GM18858 (cell line): ENCODE data around the gene CDK19.
A peak's percentile ranks its signal among the peaks of the same experiment; 100 is the strongest.
"Not testable (repeated sequence)": the region's sequence is repeated elsewhere in the genome, so short reads cannot be mapped to it uniquely, and the experiment has no call there.

Experiments
- ATAC-seq: cut with Tn5 transposase; IDR thresholded peaks from one replicate; pipeline ENCODE4 v1.9.1; 2021; ENCODE audit not compliant: unreplicated experiment

The CDK19 gene

DNA sequence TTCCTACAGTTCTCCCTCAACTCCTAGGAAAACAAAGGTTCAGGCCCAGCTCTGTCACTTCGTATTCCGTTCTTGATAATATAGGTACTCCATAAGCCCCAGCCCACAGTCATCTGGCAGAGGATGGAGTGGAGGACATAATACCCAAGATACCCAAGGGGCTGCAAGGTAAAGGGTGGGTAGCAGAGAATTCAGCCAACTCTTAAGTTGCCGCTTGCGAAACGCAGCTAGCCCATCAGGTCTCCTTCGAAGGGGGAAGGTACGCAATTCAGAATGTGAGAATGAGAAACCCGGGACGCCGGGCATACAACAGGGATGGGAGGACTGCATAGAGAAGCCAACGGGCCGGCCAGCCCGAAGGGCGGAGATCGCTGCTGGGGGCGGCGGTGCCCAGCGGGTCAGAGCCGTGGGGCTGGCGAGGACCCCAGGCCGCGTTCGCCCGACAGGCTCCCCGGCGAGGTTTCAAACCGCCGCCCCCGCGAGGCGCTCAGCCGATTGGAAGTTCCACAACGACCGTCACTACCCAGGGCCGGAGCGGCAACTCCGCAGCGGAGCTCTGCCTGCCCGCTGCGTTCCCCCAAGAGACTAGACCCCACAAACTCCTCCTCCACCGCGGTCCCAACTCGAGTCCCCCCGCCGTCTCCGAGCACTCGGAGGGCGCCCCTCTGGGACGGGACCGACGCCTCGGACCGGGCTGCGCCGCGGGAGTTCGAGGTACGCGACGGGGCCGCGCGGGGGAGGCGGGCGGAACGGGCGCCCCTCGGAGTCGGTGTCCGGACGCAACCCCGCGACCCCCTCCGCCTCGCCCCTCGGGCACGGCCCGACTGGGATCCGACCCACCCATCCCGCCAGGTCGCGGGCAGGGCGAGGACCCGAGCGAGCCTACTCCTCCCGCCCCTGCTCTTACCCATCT is 911 bp downstream of the CDK19 start:
- peak; percentile 12 for ATAC-seq

DNA sequence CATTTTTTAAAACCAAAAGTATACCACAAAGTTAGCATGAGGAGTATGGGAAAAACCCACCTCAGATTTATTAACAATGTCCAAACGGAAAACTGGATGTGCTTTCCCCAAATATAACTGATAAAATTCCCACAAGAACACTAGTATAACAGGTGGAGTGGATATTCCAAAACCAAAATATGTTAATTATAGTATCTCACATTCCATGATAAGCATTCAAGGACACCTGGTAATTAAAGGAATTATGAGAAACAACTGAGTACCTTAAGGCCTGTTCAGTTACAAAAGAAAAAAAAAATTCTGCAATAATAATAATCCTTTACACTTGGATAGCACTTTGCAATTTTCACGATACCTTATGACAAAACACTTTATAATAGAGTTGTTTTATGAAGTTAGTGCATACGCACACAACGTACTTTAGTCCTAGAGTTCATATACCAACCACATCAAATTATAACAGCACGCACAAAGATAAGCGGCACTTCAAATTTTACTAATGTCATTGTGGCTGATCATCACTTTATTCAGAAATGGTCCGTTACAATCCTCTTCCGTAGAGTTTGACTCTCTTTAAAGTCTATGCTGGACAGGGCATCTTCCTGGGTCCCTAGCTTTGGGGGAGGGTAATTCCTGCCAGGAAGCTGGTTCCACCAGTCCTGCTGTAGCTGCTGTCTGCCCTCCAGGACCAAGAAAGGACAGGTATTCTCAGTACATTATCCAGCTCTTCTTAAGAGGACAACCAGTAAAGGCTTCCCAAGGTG is 1.7 kb downstream of the CDK19 start:
- no peak for ATAC-seq

DNA sequence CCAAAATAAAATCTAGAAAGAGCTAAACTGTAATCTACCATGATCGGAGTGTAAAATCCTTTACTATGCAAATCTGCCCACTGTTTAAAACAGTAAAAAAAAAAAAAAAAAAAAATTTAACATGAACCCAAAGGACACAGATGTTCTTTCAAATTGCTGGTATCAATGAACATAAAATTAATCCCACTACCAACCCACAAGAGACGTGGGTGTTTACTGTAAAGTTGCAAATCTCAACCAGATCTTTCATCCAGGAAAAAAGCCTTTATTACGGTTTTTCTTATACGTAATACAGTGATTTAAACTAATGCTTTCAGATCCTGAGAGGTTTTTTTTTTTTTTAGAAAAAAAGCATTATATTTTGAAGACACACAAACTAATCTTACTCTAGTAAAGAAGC is 2.5 kb downstream of the CDK19 start:
- ATAC-seq = no peak

DNA sequence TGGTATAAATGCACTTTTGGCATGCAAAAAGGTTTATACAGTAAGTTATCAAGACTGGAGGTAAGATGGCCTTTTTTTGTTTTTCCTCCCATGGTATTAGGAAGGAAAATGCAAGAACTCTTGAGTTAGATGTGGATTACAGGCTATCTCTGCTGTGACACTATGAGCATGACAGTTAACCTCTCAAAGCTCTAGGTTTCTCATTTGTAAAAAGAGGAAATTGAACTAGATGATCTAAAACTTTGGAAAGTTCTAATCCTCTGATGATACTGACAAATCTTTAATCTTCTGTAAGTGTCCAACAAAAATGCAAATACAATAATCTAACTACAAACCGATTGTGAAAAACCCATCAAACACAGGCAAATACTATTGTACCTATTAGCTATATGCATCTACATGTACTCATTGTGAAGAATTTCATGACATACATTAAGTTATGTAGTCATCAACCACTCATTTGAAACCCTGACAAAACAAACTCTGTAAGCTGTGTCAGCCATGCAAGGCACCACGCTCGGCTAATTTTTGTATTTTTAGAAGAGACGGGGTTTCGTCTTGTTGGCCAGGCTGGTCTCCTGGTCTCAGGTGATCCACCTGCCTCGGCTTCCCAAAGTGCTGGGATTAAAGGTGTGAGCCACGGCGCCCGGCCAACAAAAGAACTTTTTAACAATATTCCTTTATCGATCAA is 4.2 kb downstream of the CDK19 start:
- peak; percentile 34 for ATAC-seq

DNA sequence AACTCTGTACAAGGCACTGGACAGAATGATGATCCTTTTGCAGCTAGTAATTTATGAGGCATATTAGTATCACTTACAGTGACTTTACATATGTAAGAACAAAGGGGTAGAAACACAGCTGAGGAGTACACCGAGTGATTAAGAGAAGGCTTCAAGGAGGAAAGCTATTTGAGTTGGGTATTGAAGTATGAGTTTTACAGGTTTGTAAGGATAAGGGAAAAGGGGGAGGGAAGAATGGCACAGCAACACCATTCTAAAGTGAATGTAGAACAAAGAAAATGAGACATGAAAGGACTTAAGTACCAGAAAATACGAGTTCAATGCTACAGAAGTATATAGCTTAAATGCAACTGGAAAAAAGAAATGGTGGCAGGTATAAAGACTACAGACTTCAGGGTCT is 5.5 kb downstream of the CDK19 start:
- ATAC-seq = no peak

DNA sequence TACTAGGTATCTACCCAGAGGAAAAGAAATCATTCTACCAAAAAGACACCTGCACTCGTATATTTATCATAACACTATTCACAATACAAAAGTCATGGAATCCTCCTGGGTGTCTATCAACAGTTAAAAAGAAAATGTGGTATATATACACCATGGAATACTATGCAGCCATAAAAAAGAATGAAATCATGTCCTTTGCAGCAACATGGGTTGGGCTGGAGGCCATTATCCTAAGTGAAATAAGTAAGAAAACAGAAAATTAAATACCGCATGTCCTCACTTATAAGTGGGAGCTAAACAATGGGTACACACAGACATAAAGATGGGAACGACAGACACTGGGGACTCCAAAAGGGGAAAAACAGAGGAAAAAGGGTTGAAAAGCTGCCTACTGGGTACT is 13.1 kb downstream of the CDK19 start:
- not testable (repeated sequence) for ATAC-seq

DNA sequence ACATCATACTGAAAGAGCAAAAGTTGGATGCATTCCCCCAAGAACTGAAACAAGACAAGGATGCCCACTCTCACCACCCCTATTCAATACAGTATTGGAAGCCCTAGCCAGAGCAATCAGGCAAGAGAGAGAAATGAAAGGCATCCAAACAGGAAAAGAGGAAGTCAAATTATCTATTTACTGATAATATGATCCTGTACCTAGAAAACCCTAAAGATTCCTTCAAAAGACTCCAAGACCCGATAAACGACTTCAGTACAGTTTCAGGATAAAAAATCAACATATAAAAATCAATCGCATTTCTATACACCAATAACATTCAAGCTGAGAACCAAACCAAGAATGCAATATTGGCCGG is 14.5 kb downstream of the CDK19 start:
- ATAC-seq = no peak

DNA sequence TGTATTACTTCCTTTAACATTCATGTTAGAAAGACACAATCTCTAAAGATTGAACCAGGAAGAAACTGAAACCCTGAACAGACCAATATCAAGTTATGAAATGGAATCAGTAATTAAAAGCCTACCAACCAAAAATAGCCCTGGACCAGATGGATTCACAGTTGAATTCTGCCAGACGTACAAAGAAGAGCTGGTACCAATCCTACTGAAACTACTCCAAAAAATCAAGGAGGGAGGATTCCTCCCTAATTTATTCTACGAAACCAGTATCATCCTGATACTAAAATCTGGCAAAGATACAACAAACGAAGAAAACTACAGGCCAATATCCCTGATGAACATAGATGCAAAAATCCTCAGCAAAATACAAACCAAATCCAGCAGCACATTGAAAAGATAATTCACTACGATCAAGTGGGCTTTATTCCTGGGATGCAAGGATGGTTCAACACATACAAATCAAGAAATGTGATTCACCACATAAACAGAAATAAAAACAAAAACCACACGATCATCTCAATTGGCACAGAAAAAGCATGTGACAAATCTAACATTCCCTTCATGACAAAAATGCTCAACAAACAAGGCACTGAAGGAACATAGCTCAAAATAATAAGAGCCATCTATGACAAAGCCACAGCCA is 15.0 kb downstream of the CDK19 start:
- ATAC-seq = no peak

DNA sequence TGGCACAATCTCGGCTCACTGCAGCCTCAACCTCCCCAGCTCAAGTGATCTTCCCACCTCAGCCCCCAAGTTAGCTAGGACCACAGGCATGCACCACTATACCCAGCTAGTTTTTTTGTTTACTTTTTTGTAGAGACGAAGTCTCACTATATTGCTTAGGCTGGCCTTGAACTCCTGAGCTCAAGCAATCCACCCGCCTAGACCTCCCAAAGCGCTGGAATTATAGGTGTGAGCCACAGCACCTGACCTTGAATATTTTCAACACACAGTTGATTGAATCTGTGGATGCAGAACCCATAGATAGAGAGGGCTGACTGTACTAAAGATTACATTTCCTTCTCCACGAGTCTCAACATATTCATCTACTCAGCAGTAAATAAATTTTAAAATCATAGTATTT is 15.6 kb downstream of the CDK19 start:
- ATAC-seq = no peak

DNA sequence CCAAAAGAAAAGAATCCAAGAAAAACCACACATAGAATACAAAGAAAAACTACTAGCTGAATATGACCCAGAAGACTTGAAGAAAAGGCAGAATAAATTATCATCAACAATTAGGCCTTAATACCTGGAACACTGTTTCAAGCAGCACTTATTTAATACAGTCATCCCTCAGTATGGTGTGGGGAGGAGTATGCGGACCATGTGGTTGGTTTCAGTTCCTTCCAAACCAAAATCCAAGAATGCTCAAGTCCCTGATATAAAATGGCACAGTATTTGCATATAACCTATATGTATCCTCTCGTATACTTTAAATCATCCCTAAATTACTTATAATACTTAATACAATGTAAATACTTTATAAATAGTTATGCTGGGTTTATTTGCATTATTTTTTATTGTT is 16.1 kb downstream of the CDK19 start:
- ATAC-seq = no peak

DNA sequence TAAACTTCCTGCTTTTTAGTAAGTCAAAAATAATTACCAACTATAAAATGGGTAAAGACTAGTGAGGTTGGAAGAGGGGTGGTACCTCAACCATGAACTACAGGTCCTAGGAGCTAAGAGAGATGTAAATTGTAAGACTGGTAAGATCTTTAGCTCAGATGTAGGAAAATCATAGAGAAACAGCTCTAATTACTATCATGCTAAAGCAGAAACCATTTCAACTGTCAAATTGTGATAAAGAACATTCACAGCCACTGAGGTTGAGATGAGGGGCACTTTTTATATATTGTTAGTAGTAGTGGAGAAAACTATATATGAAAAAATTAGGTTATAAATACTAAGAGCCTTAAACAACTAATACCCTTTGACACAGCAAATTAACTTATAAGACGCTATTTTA is 20.0 kb downstream of the CDK19 start:
- ATAC-seq = no peak

DNA sequence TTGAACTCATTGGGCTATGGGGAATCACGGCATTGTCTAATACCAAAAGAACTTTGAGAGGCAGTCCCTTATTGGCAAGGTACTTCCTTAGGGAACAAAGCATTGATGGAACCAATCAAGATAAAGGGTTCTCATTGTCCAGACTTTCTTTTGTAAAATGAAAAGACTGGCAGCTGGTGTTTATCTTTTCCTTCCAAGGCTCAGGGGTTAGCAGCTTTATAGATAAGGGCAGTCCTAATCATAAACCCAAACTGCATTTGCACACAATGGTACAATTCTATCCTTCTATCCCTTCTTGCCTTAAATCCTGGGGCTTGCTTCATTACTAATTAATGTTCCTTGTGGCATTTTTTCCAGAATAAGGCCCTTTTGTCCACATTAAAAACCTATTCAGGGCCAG is 28.6 kb downstream of the CDK19 start:
- ATAC-seq = no peak

DNA sequence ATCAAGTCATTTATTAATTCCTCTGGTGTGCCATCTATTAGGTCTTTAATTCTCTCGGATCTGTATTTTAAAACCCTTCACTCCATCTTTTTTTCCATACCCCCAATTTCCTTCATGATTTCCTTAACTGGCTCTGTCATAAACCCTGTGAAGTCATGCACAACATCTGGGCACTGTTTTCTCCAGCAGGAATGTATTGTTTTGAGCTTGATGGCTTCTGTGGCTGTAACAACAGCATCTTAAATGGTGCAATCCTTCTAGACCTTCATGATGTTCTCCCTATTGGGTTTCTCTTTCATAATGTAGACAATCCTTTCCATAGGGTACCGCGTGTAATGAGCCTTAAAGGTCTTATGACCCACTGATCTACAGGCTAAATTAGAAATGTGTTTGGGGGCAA is 29.0 kb downstream of the CDK19 start:
- no peak for ATAC-seq

DNA sequence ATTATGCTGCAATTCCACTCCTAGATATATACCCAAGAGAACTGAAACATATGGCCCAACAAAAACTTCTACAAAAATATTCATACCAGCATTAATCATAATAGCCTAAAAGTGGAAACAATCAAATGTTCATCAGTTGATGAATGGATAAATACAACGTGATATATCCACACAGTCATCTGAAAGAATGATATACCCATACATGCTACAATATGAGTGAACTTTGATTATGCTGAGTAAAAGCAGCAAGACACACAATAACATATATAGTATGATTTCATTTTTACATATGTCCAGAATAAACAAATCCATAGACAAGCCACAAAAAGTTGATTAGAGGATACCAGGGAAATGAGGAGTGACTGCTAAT is 30.7 kb downstream of the CDK19 start:
- ATAC-seq = peak; percentile 25

DNA sequence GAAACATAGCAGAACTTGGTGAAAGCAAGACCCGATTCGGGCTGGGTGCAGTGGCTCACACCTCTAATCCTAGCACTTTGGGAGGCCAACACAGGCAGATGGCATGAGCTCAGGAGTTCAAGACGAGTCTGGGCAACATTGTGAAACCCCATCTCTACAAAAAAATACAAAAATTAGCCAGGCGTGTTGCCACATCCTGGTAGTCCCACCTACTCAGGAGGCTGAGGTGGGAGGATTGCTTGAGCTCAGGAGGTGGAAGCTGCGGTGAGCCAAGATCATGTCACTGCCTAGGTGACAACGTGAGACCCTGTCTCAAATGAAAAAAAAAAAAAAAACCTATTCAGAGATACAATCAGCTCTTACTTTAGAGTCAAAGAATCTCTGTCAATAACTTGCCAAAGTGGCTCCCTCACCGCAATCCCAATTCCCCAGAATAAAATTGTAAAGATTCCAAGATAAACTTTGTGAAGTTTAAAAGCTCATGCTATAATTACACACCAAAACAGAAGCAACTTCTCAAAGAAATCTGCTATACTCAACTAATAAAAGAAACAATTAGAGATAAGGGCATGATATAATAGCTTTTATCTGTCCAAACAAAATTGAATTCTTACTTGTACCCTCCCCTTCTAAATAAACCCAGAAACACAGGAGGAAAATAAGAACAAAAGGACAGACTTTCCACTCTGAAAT is 33.6 kb downstream of the CDK19 start:
- ATAC-seq = no peak

DNA sequence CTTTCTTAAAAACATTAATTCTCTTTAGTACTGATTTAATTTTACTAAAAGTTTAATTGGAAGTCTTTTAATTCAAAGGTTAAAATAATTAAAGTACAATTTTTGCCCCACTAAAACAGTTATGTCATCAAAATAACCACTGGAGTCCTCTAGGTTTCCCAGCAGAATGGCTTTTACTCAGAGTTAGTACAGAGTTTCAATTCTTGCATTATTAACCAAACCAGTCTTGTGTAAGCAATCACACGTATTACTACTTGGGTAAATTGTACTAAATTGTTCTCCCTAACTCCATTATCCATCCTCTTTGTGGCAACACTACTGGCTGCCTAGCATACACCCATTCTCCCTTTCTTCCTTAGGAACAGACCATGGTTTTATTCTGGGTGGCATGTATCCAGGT is 36.9 kb downstream of the CDK19 start:
- no peak for ATAC-seq

DNA sequence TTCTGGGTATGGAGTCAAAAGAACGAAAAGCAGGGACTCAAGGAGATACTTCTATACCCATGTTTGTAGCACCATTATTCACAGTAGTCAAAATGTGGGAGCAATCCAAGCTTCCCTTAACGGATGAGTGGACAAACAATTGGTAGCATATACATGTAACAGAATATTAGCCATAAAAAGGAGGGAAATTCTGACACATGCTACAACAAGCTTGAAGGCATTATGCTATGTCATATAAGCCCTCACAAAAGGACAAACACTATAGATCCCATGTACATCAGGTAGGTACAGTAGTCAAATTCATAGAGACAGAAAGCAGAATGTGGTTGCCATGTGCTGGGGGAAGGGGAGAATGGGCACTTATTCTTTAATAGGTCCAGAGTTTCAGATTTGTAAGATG is 37.6 kb downstream of the CDK19 start:
- no peak for ATAC-seq

DNA sequence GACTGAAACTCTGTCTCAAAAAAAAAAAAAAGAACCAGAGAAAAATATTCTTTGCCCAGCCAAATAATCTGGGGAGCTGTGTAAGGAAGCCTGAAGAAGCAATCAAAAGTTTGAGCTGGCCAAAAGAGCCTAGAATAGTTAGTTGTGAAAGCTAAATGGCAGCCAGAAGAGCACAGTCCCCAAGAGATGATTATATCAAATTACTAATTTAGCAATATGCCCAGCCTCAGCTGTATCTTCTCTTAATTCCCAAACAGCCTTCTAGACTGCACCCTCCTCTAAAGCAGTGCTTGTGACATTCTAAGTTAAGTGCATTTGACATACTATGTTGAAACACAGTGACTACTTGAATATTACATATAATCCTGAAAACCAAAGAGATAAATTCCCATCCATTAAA is 38.9 kb downstream of the CDK19 start:
- no peak for ATAC-seq

DNA sequence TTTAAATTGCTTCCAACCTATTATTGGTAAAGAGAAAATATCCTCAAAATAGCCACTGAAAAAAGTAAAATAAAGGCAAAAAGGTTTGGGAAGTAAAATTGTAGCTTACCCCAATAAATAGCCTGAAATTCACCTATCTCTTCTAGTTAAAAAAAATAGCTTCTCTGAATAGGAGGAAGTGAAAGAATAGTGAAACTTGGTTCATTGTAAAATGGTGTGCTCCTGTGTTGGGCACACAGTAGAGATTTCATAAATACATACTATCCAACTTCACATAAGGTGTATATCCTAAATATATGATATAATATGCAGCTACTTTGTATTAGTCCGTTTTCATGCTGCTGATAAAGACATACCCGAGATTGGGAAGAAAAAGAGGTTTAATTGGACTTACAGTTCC is 45.3 kb downstream of the CDK19 start:
- ATAC-seq = no peak

DNA sequence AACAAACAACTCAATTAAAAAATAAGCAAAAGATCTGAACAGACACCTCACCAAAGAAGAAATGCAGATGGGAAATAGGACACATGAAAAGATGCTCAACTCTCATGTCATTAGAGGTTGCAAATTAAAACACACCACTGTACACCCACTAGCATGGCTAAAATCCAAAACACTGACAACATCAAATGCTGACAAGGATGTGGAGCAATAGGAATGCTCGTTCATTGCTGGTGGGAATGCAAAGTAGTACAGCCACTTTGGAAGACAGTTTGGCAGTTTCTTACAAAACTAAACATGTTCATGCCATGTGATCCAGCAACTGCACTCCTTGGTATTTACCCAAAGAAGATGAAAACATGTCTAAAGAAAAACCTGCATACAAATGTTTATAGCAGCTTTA is 47.2 kb downstream of the CDK19 start:
- no peak for ATAC-seq

DNA sequence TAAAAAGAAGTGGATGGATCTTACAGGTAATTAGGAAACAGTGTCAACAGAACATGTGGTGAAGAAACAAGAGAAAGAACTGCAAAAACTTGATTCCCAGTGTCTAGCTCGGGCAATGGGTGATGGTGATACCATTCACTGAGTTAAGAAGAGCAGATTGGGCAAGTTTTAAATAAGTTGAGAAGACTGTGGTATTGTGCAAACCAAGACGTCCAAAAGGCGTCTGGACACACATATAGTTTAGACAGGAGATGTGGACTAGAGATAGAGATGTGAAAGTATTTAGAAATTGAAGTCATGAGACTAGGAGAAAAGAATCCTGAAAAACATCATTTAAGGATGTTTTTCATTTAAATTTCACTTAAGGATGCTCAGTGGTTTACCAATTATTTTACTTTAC is 53.9 kb downstream of the CDK19 start:
- no peak for ATAC-seq
